Frontal cortex (tissue), 4 donors: ENCODE data around the gene MARCKSL1. TPM values are rescaled to one million over a fixed set of nuclear protein-coding genes. Genes with fewer than 3 reads are reported as not detected.
"Not testable (repeated sequence)": the region's sequence is repeated elsewhere in the genome, so short reads cannot be mapped to it uniquely, and the experiment has no call there.

Experiments used
- DNase-seq, 2 donors: peaks; one replicate each; pipeline ENCODE4 v3.0.0; 2012; ENCODE audit warnings: low spot score in 2 of 2
- FAIRE-seq: peaks from 2 replicates; lab custom pipeline; 2012; peaks lifted over from hg19 to GRCh38; lab: Jason Lieb, UNC
- small RNA-seq: library from RNA; depleted of rRNA; stranded (forward); fragments of <200 nt; gene quantifications from one replicate; pipeline ENCODE3, GENCODE V24; 2014
- total RNA-seq: library from RNA; depleted of rRNA; stranded (reverse); fragments of >200 nt; gene quantifications from one replicate; pipeline ENCODE4 v1.2.3, GENCODE V29; 2014
- donor health status: control.
- donor health status: control.
- donor health status: control.

Gene MARCKSL1
- total RNA-seq, 1 donor from 2014 or later = 373 TPM

- no peak for DNase-seq
- FAIRE-seq = no peak
These were observed 36.7 kb downstream of the MARCKSL1 start for GRCh38 chr1:32299327-32299726.

DNA sequence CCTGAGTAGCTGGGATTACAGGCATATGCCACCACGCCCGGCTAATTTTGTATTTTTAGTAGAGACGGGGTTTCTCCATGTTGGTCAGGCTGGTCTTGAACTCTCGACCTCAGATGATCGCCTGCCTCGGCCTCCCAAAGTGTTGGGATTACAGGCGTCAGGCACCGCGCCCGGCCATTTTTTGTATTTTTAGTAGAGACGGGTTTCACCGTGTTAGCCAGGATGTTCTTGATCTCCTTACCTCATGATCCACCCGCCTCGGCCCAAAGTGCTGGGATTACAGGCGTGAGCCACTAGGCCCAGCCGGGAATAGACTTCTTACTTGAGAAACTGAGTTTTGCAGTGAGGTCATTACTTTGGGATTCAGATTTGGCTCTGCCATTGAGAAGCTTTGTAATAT, 37.8 kb downstream of the MARCKSL1 start:
- DNase-seq, FAIRE-seq: not testable (repeated sequence)

DNA sequence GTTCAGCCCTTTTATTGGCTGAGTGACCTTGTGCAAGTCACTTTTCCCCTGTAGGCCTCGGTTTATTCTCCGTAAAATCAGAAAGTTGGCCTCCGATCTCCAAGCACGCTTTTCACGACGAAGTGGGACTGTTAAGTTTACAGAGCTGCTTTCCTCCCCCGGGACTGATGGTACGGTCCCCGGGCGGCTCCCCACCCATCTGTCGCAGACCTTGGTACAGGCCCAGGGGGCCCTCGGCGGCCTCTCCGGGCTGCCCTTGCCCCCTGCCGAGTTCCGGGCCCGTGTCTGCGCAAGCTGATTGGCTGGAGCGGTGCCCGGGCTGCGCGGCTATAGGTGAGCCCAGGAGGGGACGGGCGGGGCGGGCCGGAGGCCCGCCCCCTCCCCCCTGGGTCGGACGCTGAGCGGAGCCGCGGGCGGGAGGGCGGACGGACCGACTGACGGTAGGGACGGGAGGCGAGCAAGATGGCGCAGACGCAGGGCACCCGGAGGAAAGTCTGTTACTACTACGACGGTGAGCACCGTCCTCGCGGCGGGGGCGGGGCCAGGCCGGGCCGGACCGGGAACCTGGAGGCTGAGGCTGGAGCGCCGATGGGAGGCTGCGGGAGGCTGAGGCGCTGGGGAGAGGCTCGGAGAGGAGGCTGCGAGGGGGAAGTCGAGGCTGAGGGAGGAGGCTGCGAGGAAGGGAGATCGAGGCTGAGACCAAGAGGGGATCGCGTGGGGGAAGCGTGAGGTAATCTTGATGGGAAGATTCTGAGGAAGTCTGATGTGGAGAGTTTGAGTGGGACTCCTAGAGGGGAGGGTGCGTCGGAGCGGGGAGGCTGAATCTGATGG, 44.1 kb downstream of the MARCKSL1 start, which contains the start of gene HDAC1:
HDAC1 (plus strand) TSS at position 376 of the 831 bp plus-strand sequence; CDS start at position 463, 87 bp downstream.
- FAIRE-seq (no peak), DNase-seq (peak; percentile 83 to 87)

- no peak for DNase-seq
These were observed 44.8 kb downstream of the MARCKSL1 start for GRCh38 chr1:32291145-32291707.

GRCh38 chr1:32289256-32289655, 46.8 kb downstream of the MARCKSL1 start:
- no peak for FAIRE-seq

More at GRCh38 chr1:32291145-32291707, 44.8 kb downstream of the MARCKSL1 start:
- FAIRE-seq = no peak

DNA sequence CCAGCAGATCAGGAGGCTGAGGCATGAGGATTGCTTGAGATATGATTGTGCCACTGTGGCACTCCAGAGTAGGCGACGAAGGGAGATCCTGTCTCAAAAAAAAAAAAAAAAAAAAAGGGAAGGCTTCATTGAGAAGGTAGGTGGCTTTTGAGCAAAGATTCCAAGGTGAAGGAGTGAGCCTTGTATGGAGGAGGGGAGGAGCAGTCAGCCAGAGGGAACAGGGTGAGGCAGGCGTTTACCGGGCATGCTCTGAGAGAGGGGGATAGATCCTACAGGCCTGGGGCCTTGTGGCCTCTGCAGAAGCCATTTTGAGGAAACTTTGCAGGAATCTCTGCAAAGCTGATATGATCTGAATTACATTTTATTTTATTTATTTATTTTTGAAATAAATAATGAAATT, 49.3 kb downstream of the MARCKSL1 start:
- DNase-seq = no peak
- no peak for FAIRE-seq

More at GRCh38 chr1:32289256-32289655, 46.8 kb downstream of the MARCKSL1 start:
- DNase-seq = no peak

GRCh38 chr1:32285658-32286057, 50.4 kb downstream of the MARCKSL1 start:
- no peak for FAIRE-seq
- DNase-seq = no peak

GRCh38 chr1:32284777-32285176, 51.3 kb downstream of the MARCKSL1 start:
- FAIRE-seq, DNase-seq: not testable (repeated sequence)

Small RNAs within 50 kb of the gene (small RNA-seq; reads per million reads assigned to genes)
- not detected for gene RF00019

Other genes starting within 250 kb of the MARCKSL1 start
- gene KPNA6, start 228.2 kb downstream of the MARCKSL1 start, total RNA-seq = 21.2 TPM
- gene TXLNA, start 156.6 kb downstream of the MARCKSL1 start, total RNA-seq = 20.4 TPM
- gene CCDC28B, start 135.6 kb downstream of the MARCKSL1 start, total RNA-seq = 34.2 TPM
- 3.3 TPM for gene IQCC, start 130.6 kb downstream of the MARCKSL1 start, total RNA-seq
- gene DCDC2B, start 127.1 kb downstream of the MARCKSL1 start, total RNA-seq = not detected
- 12.2 TPM for gene TMEM234, start 113.9 kb downstream of the MARCKSL1 start, total RNA-seq
- 98.6 TPM for gene EIF3I, start 113.8 kb downstream of the MARCKSL1 start, total RNA-seq
- gene FAM167B, start 89.0 kb downstream of the MARCKSL1 start, total RNA-seq = 0.41 TPM
- gene LCK, start 85.0 kb downstream of the MARCKSL1 start, total RNA-seq = not detected
- 19.6 TPM for gene HDAC1, start 44.1 kb downstream of the MARCKSL1 start, total RNA-seq
- gene FAM229A, start 26.3 kb upstream of the MARCKSL1 start, total RNA-seq = 2.0 TPM
- gene TSSK3, start 26.3 kb upstream of the MARCKSL1 start, total RNA-seq = 0.41 TPM
- 65.2 TPM for gene BSDC1, start 58.2 kb upstream of the MARCKSL1 start, total RNA-seq
- 15.9 TPM for gene ZBTB8B, start 128.8 kb upstream of the MARCKSL1 start, total RNA-seq
- 43.2 TPM for gene ZBTB8A, start 203.2 kb upstream of the MARCKSL1 start, total RNA-seq